ENCODE results near the gene SPIRE2.
"Not testable (repeated sequence)": the region's sequence is repeated elsewhere in the genome, so short reads cannot be mapped to it uniquely, and the experiment has no call there.

The SPIRE2 gene

GRCh38 chr16:89791278-89791995, 36.8 kb upstream of the SPIRE2 start:
- no peak for DNase-seq (ENCODE audit: low read depth, low spot score)
- Histone ChIP-seq H3K27me3 (ENCODE audit: control insufficient read depth, insufficient read depth, low read length) (no peaks in the 10 kb centered on the region), H3K9me3 (ENCODE audit: control insufficient read depth, insufficient read depth, low read length) (no peaks in the 10 kb centered on the region), H3K4me3 (ENCODE audit: low read length) (no peak overlapping the region), H3K4me1 (ENCODE audit: control insufficient read depth, insufficient read depth, low read length) (no peaks in the 10 kb centered on the region), H3K36me3 (ENCODE audit: control insufficient read depth, insufficient read depth, low read length) (peaks cover 33% of the 10 kb centered on the region), H3K27ac (ENCODE audit: low read length) (no peak overlapping the region)
- no CpG with 5 or more reads among the region's 16 CpGs for WGBS (ENCODE audit: insufficient coverage, insufficient read length)

- not testable (repeated sequence) for H3K27me3 ChIP-seq (ENCODE audit: control insufficient read depth, insufficient read depth, low read length); DNase-seq (ENCODE audit: low read depth, low spot score); H3K4me1 ChIP-seq (ENCODE audit: control insufficient read depth, insufficient read depth, low read length); H3K4me3 ChIP-seq (ENCODE audit: low read length); H3K27ac ChIP-seq (ENCODE audit: low read length); H3K9me3 ChIP-seq (ENCODE audit: control insufficient read depth, insufficient read depth, low read length)
- WGBS (ENCODE audit: insufficient coverage, insufficient read length): no CpG with 5 or more reads among the region's 12 CpGs
- H3K36me3 ChIP-seq (ENCODE audit: control insufficient read depth, insufficient read depth, low read length): peaks cover 33% of the 10 kb centered on the region
Observed at GRCh38 chr16:89793092-89793491, 35.2 kb upstream of the SPIRE2 start.

GRCh38 chr16:89793955-89794354, 34.3 kb upstream of the SPIRE2 start:
- Histone ChIP-seq H3K9me3 (ENCODE audit: control insufficient read depth, insufficient read depth, low read length) (no peaks in the 10 kb centered on the region), H3K4me3 (ENCODE audit: low read length) (no peak overlapping the region), H3K27ac (ENCODE audit: low read length) (no peak overlapping the region), H3K36me3 (ENCODE audit: control insufficient read depth, insufficient read depth, low read length) (peaks cover 41% of the 10 kb centered on the region), H3K4me1 (ENCODE audit: control insufficient read depth, insufficient read depth, low read length) (no peaks in the 10 kb centered on the region), H3K27me3 (ENCODE audit: control insufficient read depth, insufficient read depth, low read length) (no peaks in the 10 kb centered on the region)
- no CpG with 5 or more reads among the region's 7 CpGs for WGBS (ENCODE audit: insufficient coverage, insufficient read length)
- DNase-seq (ENCODE audit: low read depth, low spot score): no peak

GRCh38 chr16:89795676-89796075, 32.6 kb upstream of the SPIRE2 start:
- Histone ChIP-seq H3K4me3 (ENCODE audit: low read length) (no peak overlapping the region), H3K36me3 (ENCODE audit: control insufficient read depth, insufficient read depth, low read length) (peaks cover 39% of the 10 kb centered on the region), H3K27ac (ENCODE audit: low read length) (no peak overlapping the region), H3K27me3 (ENCODE audit: control insufficient read depth, insufficient read depth, low read length) (no peaks in the 10 kb centered on the region), H3K9me3 (ENCODE audit: control insufficient read depth, insufficient read depth, low read length) (no peaks in the 10 kb centered on the region), H3K4me1 (ENCODE audit: control insufficient read depth, insufficient read depth, low read length) (no peaks in the 10 kb centered on the region)
- WGBS (ENCODE audit: insufficient coverage, insufficient read length): no CpG with 5 or more reads among the region's 5 CpGs
- DNase-seq (ENCODE audit: low read depth, low spot score): no peak

- Histone ChIP-seq H3K27me3 (ENCODE audit: control insufficient read depth, insufficient read depth, low read length) (no peaks in the 10 kb centered on the region), H3K4me1 (ENCODE audit: control insufficient read depth, insufficient read depth, low read length) (no peaks in the 10 kb centered on the region), H3K4me3 (ENCODE audit: low read length) (no peak overlapping the region), H3K9me3 (ENCODE audit: control insufficient read depth, insufficient read depth, low read length) (no peaks in the 10 kb centered on the region), H3K36me3 (ENCODE audit: control insufficient read depth, insufficient read depth, low read length) (peaks cover 38% of the 10 kb centered on the region), H3K27ac (ENCODE audit: low read length) (no peak overlapping the region)
- no CpG with 5 or more reads among the region's 18 CpGs for WGBS (ENCODE audit: insufficient coverage, insufficient read length)
- DNase-seq (ENCODE audit: low read depth, low spot score): no peak
Observed at GRCh38 chr16:89796104-89796503, 32.2 kb upstream of the SPIRE2 start.

- Histone ChIP-seq H3K27me3 (ENCODE audit: control insufficient read depth, insufficient read depth, low read length) (no peaks in the 10 kb centered on the region), H3K27ac (ENCODE audit: low read length) (no peak overlapping the region), H3K9me3 (ENCODE audit: control insufficient read depth, insufficient read depth, low read length) (no peaks in the 10 kb centered on the region), H3K4me1 (ENCODE audit: control insufficient read depth, insufficient read depth, low read length) (no peaks in the 10 kb centered on the region), H3K36me3 (ENCODE audit: control insufficient read depth, insufficient read depth, low read length) (peaks cover 28% of the 10 kb centered on the region), H3K4me3 (ENCODE audit: low read length) (no peak overlapping the region)
- no CpG with 5 or more reads among the region's 5 CpGs for WGBS (ENCODE audit: insufficient coverage, insufficient read length)
- DNase-seq (ENCODE audit: low read depth, low spot score): no peak
Observed at GRCh38 chr16:89798126-89798525, 30.1 kb upstream of the SPIRE2 start.

- H3K27ac ChIP-seq (ENCODE audit: low read length): no peak overlapping the region
- H3K9me3 ChIP-seq (ENCODE audit: control insufficient read depth, insufficient read depth, low read length): no peaks in the 10 kb centered on the region
- WGBS (ENCODE audit: insufficient coverage, insufficient read length): no CpG with 5 or more reads among the region's 15 CpGs
- DNase-seq (ENCODE audit: low read depth, low spot score): no peak
- H3K4me1 ChIP-seq (ENCODE audit: control insufficient read depth, insufficient read depth, low read length): no peaks in the 10 kb centered on the region
- no peak overlapping the region for H3K4me3 ChIP-seq (ENCODE audit: low read length)
- no peaks in the 10 kb centered on the region for H3K27me3 ChIP-seq (ENCODE audit: control insufficient read depth, insufficient read depth, low read length)
- peaks cover 31% of the 10 kb centered on the region for H3K36me3 ChIP-seq (ENCODE audit: control insufficient read depth, insufficient read depth, low read length)
Observed at GRCh38 chr16:89798832-89799370, 29.4 kb upstream of the SPIRE2 start.

GRCh38 chr16:89801800-89802199, 26.5 kb upstream of the SPIRE2 start:
- H3K27me3 ChIP-seq (ENCODE audit: control insufficient read depth, insufficient read depth, low read length): no peaks in the 10 kb centered on the region
- no peak overlapping the region for H3K4me3 ChIP-seq (ENCODE audit: low read length)
- H3K9me3 ChIP-seq (ENCODE audit: control insufficient read depth, insufficient read depth, low read length): no peaks in the 10 kb centered on the region
- peaks cover 32% of the 10 kb centered on the region for H3K36me3 ChIP-seq (ENCODE audit: control insufficient read depth, insufficient read depth, low read length)
- DNase-seq (ENCODE audit: low read depth, low spot score): no peak
- WGBS (ENCODE audit: insufficient coverage, insufficient read length): no CpG with 5 or more reads among the region's 12 CpGs
- H3K27ac ChIP-seq (ENCODE audit: low read length): no peak overlapping the region
- no peaks in the 10 kb centered on the region for H3K4me1 ChIP-seq (ENCODE audit: control insufficient read depth, insufficient read depth, low read length)

GRCh38 chr16:89805136-89805905, 23.0 kb upstream of the SPIRE2 start:
- H3K9me3 ChIP-seq (ENCODE audit: control insufficient read depth, insufficient read depth, low read length): no peaks in the 10 kb centered on the region
- H3K4me1 ChIP-seq (ENCODE audit: control insufficient read depth, insufficient read depth, low read length): no peaks in the 10 kb centered on the region
- no peaks in the 10 kb centered on the region for H3K27me3 ChIP-seq (ENCODE audit: control insufficient read depth, insufficient read depth, low read length)
- no CpG with 5 or more reads among the region's 15 CpGs for WGBS (ENCODE audit: insufficient coverage, insufficient read length)
- H3K36me3 ChIP-seq (ENCODE audit: control insufficient read depth, insufficient read depth, low read length): peaks cover 17% of the 10 kb centered on the region
- H3K27ac ChIP-seq (ENCODE audit: low read length): no peak overlapping the region
- no peak for DNase-seq (ENCODE audit: low read depth, low spot score)
- H3K4me3 ChIP-seq (ENCODE audit: low read length): no peak overlapping the region

- not testable (repeated sequence) for DNase-seq (ENCODE audit: low read depth, low spot score); H3K9me3 ChIP-seq (ENCODE audit: control insufficient read depth, insufficient read depth, low read length)
- peaks cover 24% of the 10 kb centered on the region for H3K36me3 ChIP-seq (ENCODE audit: control insufficient read depth, insufficient read depth, low read length)
Observed at GRCh38 chr16:89806589-89807193, 21.6 kb upstream of the SPIRE2 start.

More at GRCh38 chr16:89806589-89807193, 21.6 kb upstream of the SPIRE2 start:
- H3K27me3 ChIP-seq (ENCODE audit: control insufficient read depth, insufficient read depth, low read length); H3K4me1 ChIP-seq (ENCODE audit: control insufficient read depth, insufficient read depth, low read length); H3K4me3 ChIP-seq (ENCODE audit: low read length); H3K27ac ChIP-seq (ENCODE audit: low read length): not testable (repeated sequence)
- WGBS (ENCODE audit: insufficient coverage, insufficient read length): no CpG with 5 or more reads among the region's 16 CpGs

Data from iPS DF 6.9 (cell line).